ENCODE measurements around the gene HECA. TPM values are rescaled to one million over a fixed set of nuclear protein-coding genes. Genes with fewer than 3 reads are reported as not detected.

Gene HECA
- polyA plus RNA-seq, 3 donors, result 2.1 to 28.7 (median 3.3) TPM

DNA sequence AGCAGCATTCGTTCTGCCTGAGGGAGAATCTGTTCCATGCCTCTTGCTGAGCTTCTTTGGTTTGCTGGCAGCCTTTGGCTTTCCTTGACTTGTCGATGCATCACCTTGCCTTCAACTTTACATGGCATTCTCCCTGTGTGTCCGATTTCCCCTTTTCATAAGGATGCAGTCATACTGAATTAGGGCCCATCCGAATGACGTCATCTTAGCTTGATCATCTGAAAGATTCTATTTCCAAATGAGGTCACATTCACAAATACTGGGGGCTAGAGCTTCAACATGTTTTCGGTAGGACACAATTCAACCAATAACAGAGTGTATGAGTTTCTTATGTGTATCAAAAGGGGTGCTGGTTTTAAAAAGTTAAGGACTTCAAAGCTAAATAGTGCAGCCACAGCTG lies 27.8 kb upstream of the HECA start:
- no peak overlapping the region for H3K4me3 ChIP-seq (replicated peaks in 1 of 3; ENCODE audit: low read depth in 2 of 3, low read length in 3 of 3)
- no peak overlapping the region for H3K9ac ChIP-seq (ENCODE audit: insufficient read depth, low read length, poor library complexity, severe bottlenecking)
- Mint-ChIP-seq H3K36me3 (no peaks in the 10 kb centered on the region), H3K4me3 (no peak overlapping the region), H3K9me3 (peaks cover 0 to 6% (median 1%) of the 10 kb centered on the region in 7 donors), H3K27ac (no peak overlapping the region), H3K27me3 (ENCODE audit: low read depth in 3 of 3) (peaks cover 0 to 3% (median 0%) of the 10 kb centered on the region in 3 donors), H3K4me1 (peaks cover 2% of the 10 kb centered on the region)
- 92% methylated on average over 5 of the region's 6 CpGs for WGBS (ENCODE audit: insufficient coverage)
- no peaks in the 10 kb centered on the region for H3K9me3 ChIP-seq (replicated peaks in 1 of 2; ENCODE audit: control insufficient read depth in 1 of 2, insufficient read depth in 1 of 2, low read length in 2 of 2)
- H3K4me1 ChIP-seq (ENCODE audit: control insufficient read depth in 1 of 2, insufficient read depth in 2 of 2, low read length in 2 of 2), result no peaks in the 10 kb centered on the region
- no peaks in the 10 kb centered on the region for H3K27me3 ChIP-seq (ENCODE audit: control insufficient read depth in 2 of 2, insufficient read depth in 2 of 2, low read length in 2 of 2)
- H3K4me2 ChIP-seq (replicated peaks; ENCODE audit: extremely low read depth, low read length, poor library complexity, severe bottlenecking), result no peak overlapping the region
- no peak overlapping the region for H3K27ac ChIP-seq (ENCODE audit: low read depth in 1 of 2, low read length in 2 of 2)
- no peaks in the 10 kb centered on the region for H3K79me2 ChIP-seq (ENCODE audit: insufficient read depth, low read length)
- no peak overlapping the region for H2AFZ ChIP-seq (ENCODE audit: insufficient read depth, low read depth, low read length, poor library complexity, severe bottlenecking)
- no peak for DNase-seq
- H4K20me1 ChIP-seq (ENCODE audit: insufficient read depth, low read length), result no peaks in the 10 kb centered on the region
- intact Hi-C loops (cut with micrococcal nuclease), result loop anchor here in 1 of 2 donors (10.0 kb wide), 1 partner anchor 1178 kb away; no protein-coding TSS in a partner anchor
- TF ChIP-seq, protein P1, sequence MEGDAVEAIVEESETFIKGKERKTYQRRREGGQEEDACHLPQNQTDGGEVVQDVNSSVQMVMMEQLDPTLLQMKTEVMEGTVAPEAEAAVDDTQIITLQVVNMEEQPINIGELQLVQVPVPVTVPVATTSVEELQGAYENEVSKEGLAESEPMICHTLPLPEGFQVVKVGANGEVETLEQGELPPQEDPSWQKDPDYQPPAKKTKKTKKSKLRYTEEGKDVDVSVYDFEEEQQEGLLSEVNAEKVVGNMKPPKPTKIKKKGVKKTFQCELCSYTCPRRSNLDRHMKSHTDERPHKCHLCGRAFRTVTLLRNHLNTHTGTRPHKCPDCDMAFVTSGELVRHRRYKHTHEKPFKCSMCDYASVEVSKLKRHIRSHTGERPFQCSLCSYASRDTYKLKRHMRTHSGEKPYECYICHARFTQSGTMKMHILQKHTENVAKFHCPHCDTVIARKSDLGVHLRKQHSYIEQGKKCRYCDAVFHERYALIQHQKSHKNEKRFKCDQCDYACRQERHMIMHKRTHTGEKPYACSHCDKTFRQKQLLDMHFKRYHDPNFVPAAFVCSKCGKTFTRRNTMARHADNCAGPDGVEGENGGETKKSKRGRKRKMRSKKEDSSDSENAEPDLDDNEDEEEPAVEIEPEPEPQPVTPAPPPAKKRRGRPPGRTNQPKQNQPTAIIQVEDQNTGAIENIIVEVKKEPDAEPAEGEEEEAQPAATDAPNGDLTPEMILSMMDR (IDR thresholded peaks at IDR 0.05), result no peak
- no peaks in the 10 kb centered on the region for H3K36me3 ChIP-seq (replicated peaks in 1 of 2; ENCODE audit: control insufficient read depth in 1 of 2, insufficient read depth in 2 of 2, low read length in 2 of 2)

DNA sequence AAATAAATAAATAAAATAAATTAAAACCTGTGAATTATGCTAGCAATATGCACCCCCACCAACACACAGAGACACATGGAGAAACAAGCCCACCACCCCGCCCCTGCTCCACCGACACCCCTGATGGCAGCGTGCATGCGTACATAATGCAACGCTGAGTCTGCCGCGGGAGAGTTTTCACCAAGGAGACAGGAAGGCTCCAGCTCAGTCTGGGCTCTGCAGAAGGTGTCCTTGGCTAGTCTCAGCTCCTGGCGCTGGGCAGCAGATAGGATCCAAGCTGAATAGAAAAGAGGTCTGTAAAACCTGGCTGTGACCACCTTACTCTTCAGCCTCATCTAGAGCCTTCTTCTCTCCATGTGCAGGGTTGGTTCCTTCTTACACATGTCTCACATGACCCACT lies 26.5 kb upstream of the HECA start:
- Histone ChIP-seq H3K79me2 (ENCODE audit: insufficient read depth, low read length) (no peaks in the 10 kb centered on the region), H3K27me3 (ENCODE audit: control insufficient read depth in 2 of 2, insufficient read depth in 2 of 2, low read length in 2 of 2) (no peaks in the 10 kb centered on the region), H4K20me1 (ENCODE audit: insufficient read depth, low read length) (no peaks in the 10 kb centered on the region), H3K9ac (ENCODE audit: insufficient read depth, low read length, poor library complexity, severe bottlenecking) (no peak overlapping the region), H3K36me3 (replicated peaks in 1 of 2; ENCODE audit: control insufficient read depth in 1 of 2, insufficient read depth in 2 of 2, low read length in 2 of 2) (no peaks in the 10 kb centered on the region), H3K9me3 (replicated peaks in 1 of 2; ENCODE audit: control insufficient read depth in 1 of 2, insufficient read depth in 1 of 2, low read length in 2 of 2) (no peaks in the 10 kb centered on the region), H3K4me1 (ENCODE audit: control insufficient read depth in 1 of 2, insufficient read depth in 2 of 2, low read length in 2 of 2) (no peaks in the 10 kb centered on the region), H3K27ac (ENCODE audit: low read depth in 1 of 2, low read length in 2 of 2) (no peak overlapping the region), H3K4me3 (replicated peaks in 1 of 3; ENCODE audit: low read depth in 2 of 3, low read length in 3 of 3) (no peak overlapping the region), H3K4me2 (replicated peaks; ENCODE audit: extremely low read depth, low read length, poor library complexity, severe bottlenecking) (no peak overlapping the region), H2AFZ (ENCODE audit: insufficient read depth, low read depth, low read length, poor library complexity, severe bottlenecking) (no peak overlapping the region)
- Mint-ChIP-seq H3K4me1 (peaks cover 4% of the 10 kb centered on the region), H3K36me3 (no peaks in the 10 kb centered on the region), H3K4me3 (no peak overlapping the region), H3K9me3 (peaks cover 0 to 6% (median 0%) of the 10 kb centered on the region in 7 donors), H3K27me3 (ENCODE audit: low read depth in 3 of 3) (peaks cover 0 to 6% (median 0%) of the 10 kb centered on the region in 3 donors), H3K27ac (no peak overlapping the region)
- DNase-seq, result no peak
- intact Hi-C loops (cut with micrococcal nuclease), result loop anchor here in 1 of 2 donors (10.0 kb wide), 1 partner anchor 1176 kb away; no protein-coding TSS in a partner anchor
- TF ChIP-seq, protein P1 (IDR thresholded peaks at IDR 0.05), result no peak
- WGBS (ENCODE audit: insufficient coverage), result 86% methylated on average over 7 of the region's 8 CpGs
